Transverse colon (tissue), 3 donors: ENCODE measurements around the gene BTRC.

Experiments
- POLR2A ChIP-seq: fragments of 450-650 bp; IDR thresholded peaks from one replicate; pipeline ENCODE4 v1.6.1; 2016; ENCODE audit warnings: antibody characterized with exemption, mild to moderate bottlenecking, moderate library complexity
- TF ChIP-seq, protein P1 (sequence below), 5 experiments: fragments of 200-600 bp in 3 of 5; fragments of 450-650 bp in 2 of 5; sonication (generic) in 3 of 5; IDR thresholded peaks; 1 replicate in 2 of 5; 2 replicates in 3 of 5; pipeline ENCODE4 v1.5.1; 2016 to 2017; ENCODE audit warnings: antibody characterized with exemption in 5 of 5, inconsistent platforms in 3 of 5, mild to moderate bottlenecking in 2 of 5, moderate library complexity in 1 of 5

DNA sequence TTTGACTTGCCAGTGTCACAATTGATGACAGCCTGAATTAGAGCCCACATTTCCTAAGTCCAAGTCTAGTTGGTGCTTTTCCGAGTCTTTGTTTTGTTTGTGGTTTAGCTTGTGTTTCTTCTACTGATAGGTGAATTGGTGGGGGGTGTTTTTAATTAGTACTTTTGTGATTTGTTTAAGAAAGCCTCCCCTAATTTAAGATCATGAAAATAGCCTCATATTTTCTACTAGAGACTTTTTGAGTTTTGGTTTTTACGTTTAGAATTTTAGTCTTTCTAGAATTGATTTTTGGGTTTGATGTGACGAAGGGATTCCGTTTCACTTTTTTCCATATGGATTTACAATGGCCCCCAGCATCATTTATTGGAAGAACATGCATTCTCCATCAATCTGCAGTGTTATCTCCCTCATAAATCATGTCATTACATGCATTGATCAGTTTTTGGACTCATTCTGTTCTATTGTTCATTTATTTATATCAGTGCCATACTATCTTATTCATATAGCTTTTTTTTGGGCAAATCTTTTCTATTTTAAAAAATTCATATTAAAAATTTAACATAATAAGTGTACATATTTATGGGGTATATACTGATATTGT, 32.8 kb downstream of the BTRC start:
- TF ChIP-seq, protein P1, sequence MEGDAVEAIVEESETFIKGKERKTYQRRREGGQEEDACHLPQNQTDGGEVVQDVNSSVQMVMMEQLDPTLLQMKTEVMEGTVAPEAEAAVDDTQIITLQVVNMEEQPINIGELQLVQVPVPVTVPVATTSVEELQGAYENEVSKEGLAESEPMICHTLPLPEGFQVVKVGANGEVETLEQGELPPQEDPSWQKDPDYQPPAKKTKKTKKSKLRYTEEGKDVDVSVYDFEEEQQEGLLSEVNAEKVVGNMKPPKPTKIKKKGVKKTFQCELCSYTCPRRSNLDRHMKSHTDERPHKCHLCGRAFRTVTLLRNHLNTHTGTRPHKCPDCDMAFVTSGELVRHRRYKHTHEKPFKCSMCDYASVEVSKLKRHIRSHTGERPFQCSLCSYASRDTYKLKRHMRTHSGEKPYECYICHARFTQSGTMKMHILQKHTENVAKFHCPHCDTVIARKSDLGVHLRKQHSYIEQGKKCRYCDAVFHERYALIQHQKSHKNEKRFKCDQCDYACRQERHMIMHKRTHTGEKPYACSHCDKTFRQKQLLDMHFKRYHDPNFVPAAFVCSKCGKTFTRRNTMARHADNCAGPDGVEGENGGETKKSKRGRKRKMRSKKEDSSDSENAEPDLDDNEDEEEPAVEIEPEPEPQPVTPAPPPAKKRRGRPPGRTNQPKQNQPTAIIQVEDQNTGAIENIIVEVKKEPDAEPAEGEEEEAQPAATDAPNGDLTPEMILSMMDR (IDR thresholded peaks at IDR 0.05), result no peak
- TF ChIP-seq POLR2A, result no peak
